ENCODE results near the gene PCBD1. TPM values are rescaled to one million over a fixed set of nuclear protein-coding genes. Genes with fewer than 3 reads are reported as not detected.
"Not testable (repeated sequence)": the region's sequence is repeated elsewhere in the genome, so short reads cannot be mapped to it uniquely, and the experiment has no call there.

The PCBD1 gene
- total RNA-seq, 2 experiments from 2014 or later, result 4.7 to 4.8 TPM

GRCh38 chr10:70920519-70920918 lies 32.2 kb upstream of the PCBD1 start:
- CTCF ChIA-PET, result no interaction called here
- no peak for TF ChIP-seq CTCF (IDR thresholded peaks at IDR 0.05)
- Mint-ChIP-seq H3K4me3 (no peak overlapping the region), H3K27ac (no peak overlapping the region), H3K4me1 (ENCODE audit: low read depth) (no peaks in the 10 kb centered on the region), H3K36me3 (ENCODE audit: low read depth) (no peaks in the 10 kb centered on the region), H3K9me3 (no peaks in the 10 kb centered on the region), H3K27me3 (peaks cover 12% of the 10 kb centered on the region)
- Histone ChIP-seq H3K4me1 (ENCODE audit: insufficient read depth, low read length) (peaks cover 2% of the 10 kb centered on the region), H3K27me3 (ENCODE audit: control insufficient read depth in 1 of 2, insufficient read depth in 2 of 2, low read length in 2 of 2) (peaks cover 3 to 6% of the 10 kb centered on the region in 2 experiments), H3K36me3 (ENCODE audit: insufficient read depth, low read length) (no peaks in the 10 kb centered on the region), H3K9me3 (ENCODE audit: control insufficient read depth in 1 of 2, insufficient read depth in 1 of 2, low read length in 2 of 2) (no peaks in the 10 kb centered on the region), H3K27ac (ENCODE audit: low read depth in 1 of 2, low read length in 2 of 2) (no peak overlapping the region), H3K4me3 (ENCODE audit: low read length) (no peak overlapping the region)
- no peak for ATAC-seq (ENCODE audit: poor library complexity)
- intact Hi-C loops (cut with DNase I, micrococcal nuclease), result loop anchor here in 1 of 2 experiments (10.0 kb wide), 1 partner anchor 364 kb away; no protein-coding TSS in a partner anchor
- DNase-seq, result no peak
- POLR2A ChIA-PET, result no interaction called here

- H3K4me1 ChIP-seq (ENCODE audit: insufficient read depth, low read length); ATAC-seq (ENCODE audit: poor library complexity); H3K4me3 ChIP-seq (ENCODE audit: low read length); POLR2A ChIA-PET; DNase-seq; H3K36me3 ChIP-seq (ENCODE audit: insufficient read depth, low read length); H3K27ac Mint-ChIP-seq; H3K4me3 Mint-ChIP-seq; H3K27ac ChIP-seq (ENCODE audit: low read depth in 1 of 2, low read length in 2 of 2); CTCF ChIA-PET; H3K9me3 Mint-ChIP-seq; H3K9me3 ChIP-seq (ENCODE audit: control insufficient read depth in 1 of 2, insufficient read depth in 1 of 2, low read length in 2 of 2); H3K4me1 Mint-ChIP-seq (ENCODE audit: low read depth); H3K27me3 ChIP-seq (ENCODE audit: control insufficient read depth in 1 of 2, insufficient read depth in 2 of 2, low read length in 2 of 2); H3K36me3 Mint-ChIP-seq (ENCODE audit: low read depth): not testable (repeated sequence)
- intact Hi-C loops (cut with DNase I, micrococcal nuclease), result loop anchor here in 1 of 2 experiments (10.0 kb wide), 1 partner anchor 365 kb away; no protein-coding TSS in a partner anchor
- H3K27me3 Mint-ChIP-seq, result peaks cover 14% of the 10 kb centered on the region
Measured at GRCh38 chr10:70919906-70920305, 31.5 kb upstream of the PCBD1 start.

- intact Hi-C loops (cut with DNase I, micrococcal nuclease), result no loop called here
- ATAC-seq (ENCODE audit: poor library complexity) (no peak), DNase-seq (no peak)
- H3K4me3 ChIP-seq (ENCODE audit: low read length), result no peak overlapping the region
- peaks cover 18% of the 10 kb centered on the region for H3K27me3 Mint-ChIP-seq
- H3K9me3 Mint-ChIP-seq, result no peaks in the 10 kb centered on the region
- H3K4me1 Mint-ChIP-seq (ENCODE audit: low read depth), result no peaks in the 10 kb centered on the region
- no peak overlapping the region for H3K4me3 Mint-ChIP-seq
- H3K36me3 Mint-ChIP-seq (ENCODE audit: low read depth), result no peaks in the 10 kb centered on the region
- no peaks in the 10 kb centered on the region for H3K36me3 ChIP-seq (ENCODE audit: insufficient read depth, low read length)
- no peaks in the 10 kb centered on the region for H3K4me1 ChIP-seq (ENCODE audit: insufficient read depth, low read length)
- no peak for TF ChIP-seq CTCF (IDR thresholded peaks at IDR 0.05)
- ChIA-PET CTCF (no interaction called here), POLR2A (no interaction called here)
- peaks cover 0 to 6% of the 10 kb centered on the region in 2 experiments for H3K9me3 ChIP-seq (ENCODE audit: control insufficient read depth in 1 of 2, insufficient read depth in 1 of 2, low read length in 2 of 2)
- no peak overlapping the region for H3K27ac ChIP-seq (ENCODE audit: low read depth in 1 of 2, low read length in 2 of 2)
- peaks cover 3 to 6% of the 10 kb centered on the region in 2 experiments for H3K27me3 ChIP-seq (ENCODE audit: control insufficient read depth in 1 of 2, insufficient read depth in 2 of 2, low read length in 2 of 2)
- H3K27ac Mint-ChIP-seq, result no peak overlapping the region
Measured at GRCh38 chr10:70918851-70919530, 30.6 kb upstream of the PCBD1 start.

GRCh38 chr10:70917635-70918034 lies 29.3 kb upstream of the PCBD1 start:
- H3K36me3 Mint-ChIP-seq (ENCODE audit: low read depth), result no peaks in the 10 kb centered on the region
- H3K36me3 ChIP-seq (ENCODE audit: insufficient read depth, low read length), result no peaks in the 10 kb centered on the region
- H3K27me3 ChIP-seq (ENCODE audit: control insufficient read depth in 1 of 2, insufficient read depth in 2 of 2, low read length in 2 of 2), result peaks cover 3 to 4% of the 10 kb centered on the region in 2 experiments
- H3K4me1 ChIP-seq (ENCODE audit: insufficient read depth, low read length), result no peaks in the 10 kb centered on the region
- no peak for DNase-seq
- peaks cover 0 to 17% of the 10 kb centered on the region in 2 experiments for H3K9me3 ChIP-seq (ENCODE audit: control insufficient read depth in 1 of 2, insufficient read depth in 1 of 2, low read length in 2 of 2)
- POLR2A ChIA-PET, result no interaction called here
- no peak for ATAC-seq (ENCODE audit: poor library complexity)
- H3K4me3 ChIP-seq (ENCODE audit: low read length), result no peak overlapping the region
- H3K27ac ChIP-seq (ENCODE audit: low read depth in 1 of 2, low read length in 2 of 2), result no peak overlapping the region
- CTCF ChIA-PET, result no interaction called here
- no peaks in the 10 kb centered on the region for H3K4me1 Mint-ChIP-seq (ENCODE audit: low read depth)
- intact Hi-C loops (cut with DNase I, micrococcal nuclease), result no loop called here
- H3K27me3 Mint-ChIP-seq, result peaks cover 17% of the 10 kb centered on the region
- no peak overlapping the region for H3K4me3 Mint-ChIP-seq
- no peak for TF ChIP-seq CTCF (IDR thresholded peaks at IDR 0.05)
- no peaks in the 10 kb centered on the region for H3K9me3 Mint-ChIP-seq
- no peak overlapping the region for H3K27ac Mint-ChIP-seq

Data from CD4-positive, alpha-beta T cell (primary cell).